Measurements from ENCODE around the gene ADPGK.
"Not testable (repeated sequence)": the region's sequence is repeated elsewhere in the genome, so short reads cannot be mapped to it uniquely, and the experiment has no call there.

Gene ADPGK

DNA sequence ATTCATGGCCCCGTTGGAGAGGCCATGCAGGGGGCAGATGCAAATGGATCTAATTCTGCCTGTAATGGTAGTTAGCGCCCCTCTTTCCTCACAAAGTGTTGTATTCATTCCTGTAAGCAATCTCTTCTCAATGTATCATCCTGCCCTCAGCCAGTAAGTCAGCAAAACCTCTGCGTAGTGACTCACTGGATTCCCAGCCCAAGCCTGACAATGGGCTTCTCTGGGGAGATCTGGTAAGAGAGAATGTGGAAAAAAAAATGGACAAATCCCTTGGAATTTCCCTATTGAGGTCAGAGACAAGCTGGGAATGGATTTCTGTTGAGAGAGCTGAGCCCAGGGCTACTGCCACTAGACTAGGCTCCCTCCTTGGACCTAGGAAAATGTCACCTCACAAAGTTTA is 25.4 kb downstream of the ADPGK start:
- intact Hi-C loops (cut with DNase I): no loop called here

DNA sequence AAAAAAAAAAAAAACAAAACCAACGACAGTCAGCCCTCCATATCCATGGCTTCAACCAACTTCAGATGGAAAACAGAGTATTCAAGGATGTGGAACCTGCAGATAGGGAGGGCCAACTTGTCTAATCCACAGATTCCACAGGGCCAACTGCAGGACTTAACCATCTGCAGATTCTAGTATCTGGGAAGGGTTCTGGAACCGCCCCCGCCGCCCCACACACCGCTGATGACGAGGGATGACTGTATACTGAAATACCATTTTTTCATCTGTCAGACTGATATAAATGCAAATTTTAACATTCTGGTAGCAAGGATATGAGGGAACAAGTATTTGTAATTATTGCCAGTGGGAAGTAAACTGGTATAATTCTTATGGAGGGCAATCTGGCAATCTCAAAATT is 29.5 kb downstream of the ADPGK start:
- intact Hi-C loops (cut with DNase I): no loop called here
- peak in 8 of 10 donors; percentile 23 to 92 (median 70) for DNase-seq

More for the DNA sequence above, 25.4 kb downstream of the ADPGK start:
- no peak for DNase-seq

DNA sequence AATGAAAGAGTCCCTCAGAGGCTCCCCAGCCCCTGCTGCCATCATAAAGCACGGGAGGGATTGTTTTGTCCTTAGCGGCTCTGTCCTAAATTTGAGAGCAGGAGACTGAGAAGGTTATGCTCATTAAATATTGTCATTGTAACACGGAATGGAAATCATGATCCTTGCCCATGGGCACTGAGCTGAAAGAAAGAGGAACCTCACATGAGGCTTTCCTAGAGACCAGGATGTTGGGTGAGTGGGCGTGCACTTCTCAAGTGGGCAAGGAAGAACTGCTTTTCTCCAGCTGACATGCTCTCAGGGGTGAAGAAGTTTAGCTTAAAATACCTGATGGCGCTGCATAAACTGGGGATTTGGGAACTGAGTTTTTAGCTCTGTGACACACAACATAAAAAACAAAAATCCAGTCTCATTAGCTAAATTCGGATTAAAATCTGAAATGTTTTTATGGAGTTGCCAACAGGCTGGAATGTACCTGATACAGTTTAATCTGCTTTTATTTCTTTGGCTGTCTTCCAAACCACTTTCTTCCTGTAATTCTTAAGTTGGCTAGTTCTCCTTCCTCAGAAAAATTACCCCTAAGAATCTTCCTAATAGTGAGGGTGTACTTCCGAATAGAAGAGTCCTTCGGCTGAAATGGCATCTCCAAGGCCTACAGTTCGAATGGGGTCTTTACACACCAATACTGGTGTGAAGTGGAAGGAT is 31.7 kb downstream of the ADPGK start:
- intact Hi-C loops (cut with DNase I): no loop called here

DNA sequence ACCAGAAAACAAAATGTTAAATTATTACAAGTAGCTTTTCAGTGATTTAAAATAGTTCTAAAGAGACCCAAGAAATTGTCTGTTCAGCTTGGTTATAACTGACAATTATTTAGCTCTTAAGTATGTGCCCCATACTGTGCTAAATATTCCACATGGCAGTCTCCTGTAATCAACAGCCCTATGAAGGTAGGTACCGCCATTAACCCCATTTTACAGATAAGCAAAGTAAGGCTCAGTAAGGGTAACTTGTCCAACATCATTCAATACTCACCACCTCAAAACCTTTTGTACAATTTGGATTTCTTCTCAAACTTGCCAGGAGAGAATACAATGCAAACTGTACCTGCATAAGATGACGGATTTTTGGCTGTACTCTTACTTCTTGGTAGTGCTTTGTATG is 33.9 kb downstream of the ADPGK start:
- no peak for DNase-seq
- intact Hi-C loops (cut with DNase I): no loop called here

More for the DNA sequence above, 31.7 kb downstream of the ADPGK start:
- peak in 1 of 10 donors; percentile 80 for DNase-seq

DNA sequence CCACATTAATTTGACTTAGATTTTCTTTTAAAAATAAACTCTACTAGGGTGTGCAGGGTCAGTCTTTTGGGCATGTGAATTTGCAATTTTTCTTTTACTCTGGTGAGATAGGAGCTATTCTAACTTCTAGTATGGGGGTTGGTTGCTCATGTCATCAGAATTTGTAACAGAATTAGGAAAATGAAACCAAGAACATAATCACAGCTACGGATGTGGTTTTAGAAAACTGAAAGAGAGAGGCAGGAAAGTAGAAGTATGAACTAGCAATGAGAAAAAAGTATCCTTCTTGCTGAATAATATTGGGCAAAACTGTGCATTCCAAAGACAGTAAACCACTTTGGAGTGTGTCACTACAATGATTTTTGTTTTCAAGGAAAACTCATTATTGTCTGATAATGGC is 43.3 kb downstream of the ADPGK start:
- DNase-seq: no peak
- intact Hi-C loops (cut with DNase I): no loop called here

DNA sequence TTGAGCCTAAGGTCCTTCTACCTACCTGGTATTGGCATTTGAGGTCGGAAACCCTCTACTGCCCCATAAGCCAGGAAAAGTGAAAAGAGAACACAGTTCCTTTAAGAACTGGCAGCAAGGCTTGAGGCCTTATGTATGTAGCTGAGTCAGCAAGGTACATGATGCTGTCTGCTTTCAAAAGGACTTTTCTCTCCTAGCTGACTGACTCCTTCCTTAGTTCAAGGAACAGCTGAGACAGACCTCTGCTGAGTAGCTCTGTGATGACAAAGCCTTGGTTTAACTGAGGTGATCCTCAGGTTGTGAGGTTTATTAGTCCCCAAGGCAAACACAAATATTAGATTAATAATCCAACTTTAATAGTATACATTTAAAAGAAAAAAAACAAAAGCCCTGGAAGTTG is 45.8 kb downstream of the ADPGK start:
- no peak for DNase-seq

DNA sequence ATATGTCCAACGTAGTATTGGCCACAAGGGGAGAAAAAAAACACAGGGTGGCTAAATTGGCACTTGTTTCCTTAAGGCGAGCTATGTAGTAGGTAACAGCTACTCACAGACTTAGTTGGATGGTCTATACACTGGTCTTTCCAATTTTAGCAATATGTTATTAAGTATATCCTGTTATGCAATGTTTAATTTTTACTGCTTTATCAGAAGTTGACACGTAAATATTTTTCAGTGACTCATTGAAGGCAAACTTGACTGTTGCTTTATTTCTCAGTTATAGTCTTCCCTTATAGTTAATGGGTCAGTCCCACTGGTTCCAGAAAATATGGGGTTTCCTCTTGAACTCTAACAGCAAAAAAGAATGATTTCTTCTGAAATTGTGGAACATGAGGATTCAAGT is 46.5 kb downstream of the ADPGK start:
- no peak for DNase-seq
- intact Hi-C loops (cut with DNase I): no loop called here

More for the DNA sequence above, 45.8 kb downstream of the ADPGK start:
- intact Hi-C loops (cut with DNase I): no loop called here

DNA sequence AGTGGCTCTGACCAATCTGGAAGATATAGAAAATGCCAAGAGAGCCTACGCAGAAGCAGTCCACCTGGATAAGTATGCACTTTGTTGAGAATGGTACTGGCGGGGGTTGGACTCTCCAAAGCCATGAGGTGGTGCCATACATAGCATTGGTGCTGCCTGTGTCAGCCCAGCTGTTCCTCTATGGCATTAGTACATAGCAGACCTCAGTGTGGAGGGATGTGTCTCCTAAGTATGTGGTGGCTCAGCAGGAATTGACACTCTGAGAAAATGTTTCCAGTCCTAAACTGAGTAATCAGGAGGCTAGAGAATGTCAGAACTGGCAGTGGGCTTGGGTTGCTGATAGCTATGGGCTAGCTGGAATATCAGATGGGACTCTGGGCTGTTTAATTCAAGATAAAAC is 48.4 kb downstream of the ADPGK start:
- DNase-seq: no peak
- intact Hi-C loops (cut with DNase I): no loop called here

DNA sequence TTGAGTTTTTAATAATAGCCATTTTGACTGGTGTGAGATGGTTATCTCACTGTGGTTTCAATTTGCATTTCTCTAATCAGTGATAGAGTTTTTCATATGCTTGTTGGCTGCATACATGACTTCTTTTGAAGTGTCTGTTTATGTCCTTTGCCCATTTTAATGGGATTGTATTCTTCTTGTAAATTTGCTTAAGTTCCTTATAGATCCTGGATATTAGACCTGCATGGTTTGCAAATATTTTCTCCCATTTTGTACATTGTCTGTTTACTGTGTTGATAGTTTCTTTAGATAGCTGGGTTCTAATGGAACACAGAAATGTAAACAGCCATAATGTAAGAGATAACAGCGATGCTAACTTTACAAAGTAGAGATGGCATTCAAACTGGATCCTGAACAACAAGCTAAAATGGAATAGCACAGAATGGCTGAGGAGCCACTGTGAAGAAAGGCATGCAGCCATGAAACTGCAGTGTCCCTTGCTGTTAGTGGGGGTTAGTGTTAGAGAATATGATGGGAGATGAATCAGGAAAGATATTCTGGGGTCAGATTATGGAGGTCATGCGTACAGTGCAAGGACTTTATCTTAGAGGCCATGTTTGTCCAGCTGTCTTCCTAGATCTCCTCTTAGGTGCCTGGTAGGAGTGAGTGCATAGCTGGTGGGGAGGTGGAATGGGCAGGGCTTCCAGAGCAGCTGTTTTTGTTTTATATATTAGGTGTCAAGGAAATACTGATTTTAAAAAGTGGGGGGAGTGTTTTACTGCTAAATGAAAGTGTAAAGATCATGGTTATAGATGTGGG is 49.4 kb downstream of the ADPGK start:
- no peak for DNase-seq
- intact Hi-C loops (cut with DNase I): no loop called here

DNA sequence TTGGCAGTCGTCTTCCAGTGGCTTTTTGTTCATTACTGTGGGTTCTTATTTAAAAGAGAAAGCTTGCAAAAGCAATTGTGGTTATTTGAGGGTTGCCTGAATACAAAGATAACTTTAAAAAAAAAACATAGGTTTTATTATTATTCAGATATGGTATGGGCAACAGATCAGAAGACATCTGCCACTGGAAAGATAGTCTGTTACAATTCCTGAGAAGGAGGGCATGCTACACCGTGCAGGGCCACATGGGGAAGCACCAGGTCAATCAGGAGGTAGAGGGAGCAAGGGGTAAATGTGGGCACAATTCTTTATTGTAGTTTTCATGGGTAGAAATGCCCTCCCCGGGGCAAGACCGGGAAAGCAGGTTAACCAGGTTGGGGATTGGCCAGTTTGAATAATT is 51.0 kb downstream of the ADPGK start:
- no peak for DNase-seq
- intact Hi-C loops (cut with DNase I): no loop called here

DNA sequence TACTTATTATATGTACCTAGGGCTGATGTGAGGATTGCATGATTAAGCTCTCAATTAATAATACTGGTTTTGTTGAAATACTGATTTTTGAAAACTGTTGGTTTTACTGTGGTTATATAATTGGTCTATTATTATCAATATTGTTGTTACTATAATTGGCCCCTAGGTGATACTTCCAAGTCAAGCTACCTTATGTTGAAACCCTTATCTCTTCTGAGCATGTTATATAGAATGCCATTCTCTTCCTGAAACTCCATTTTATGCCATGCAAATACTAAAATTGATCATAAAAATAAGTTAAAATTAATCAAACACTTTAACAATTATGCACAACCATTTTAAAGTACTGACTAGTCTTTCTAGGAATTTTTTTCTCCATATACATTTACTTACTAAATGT is 51.5 kb downstream of the ADPGK start:
- intact Hi-C loops (cut with DNase I): no loop called here
- DNase-seq: no peak

DNA sequence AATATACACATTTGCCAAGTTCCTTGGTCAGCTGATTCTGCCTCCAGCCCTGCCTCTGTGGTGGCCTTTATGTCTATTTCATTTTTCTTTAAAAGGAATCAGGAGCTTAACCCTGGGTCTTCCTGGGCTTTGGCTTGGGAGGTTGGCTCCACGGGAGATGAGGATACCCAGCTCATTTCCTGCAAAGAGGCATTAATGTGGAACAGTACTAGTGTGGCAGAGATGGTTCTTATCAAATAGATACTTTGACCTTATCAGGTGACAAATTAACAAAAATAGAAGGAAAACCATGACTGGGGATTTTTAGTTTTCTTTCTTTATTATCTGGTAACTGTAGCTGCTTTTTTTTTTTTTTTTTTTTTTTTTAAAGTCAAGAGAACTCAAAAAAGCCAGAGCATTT is 54.7 kb downstream of the ADPGK start:
- intact Hi-C loops (cut with DNase I): no loop called here
- no peak for DNase-seq

DNA sequence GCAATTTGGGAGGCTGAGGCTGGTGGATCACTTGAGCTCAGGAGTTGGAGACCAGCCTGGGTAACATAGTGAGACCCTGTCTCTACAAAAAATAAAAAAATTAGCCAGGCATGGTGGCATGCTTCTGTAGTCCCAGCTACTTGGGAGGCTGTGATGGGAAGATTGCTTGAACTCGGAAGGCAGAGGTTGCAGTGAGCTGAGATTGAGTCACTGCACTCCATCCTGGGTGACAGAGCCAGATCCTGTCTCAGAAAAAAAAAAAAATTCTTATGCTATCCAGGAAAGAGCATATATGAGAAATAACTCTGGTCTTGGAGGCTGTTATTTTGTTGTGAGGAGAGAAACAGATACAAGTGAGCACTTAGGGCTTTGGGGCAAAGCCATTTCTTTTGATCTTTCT is 55.3 kb downstream of the ADPGK start:
- intact Hi-C loops (cut with DNase I); DNase-seq: not testable (repeated sequence)

DNA sequence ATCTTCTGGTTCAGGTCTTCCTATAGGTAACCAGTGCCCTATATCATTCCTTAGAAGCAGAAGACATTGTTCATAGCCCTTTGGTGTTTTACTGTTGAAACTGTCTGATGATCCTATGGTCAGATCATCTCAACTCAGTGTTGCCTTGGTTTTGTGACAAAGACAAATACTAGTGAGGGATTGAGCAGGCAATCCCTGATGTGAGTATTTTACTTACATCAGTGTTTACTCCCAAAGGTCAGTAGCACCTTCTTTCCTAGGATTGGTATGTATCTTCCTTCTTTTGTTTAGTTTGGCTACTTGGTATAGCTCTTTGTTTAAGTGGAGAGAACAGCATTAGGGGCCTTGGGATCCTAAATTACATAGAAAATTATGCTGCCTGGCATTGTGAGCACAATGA is 56.4 kb downstream of the ADPGK start:
- no peak for DNase-seq
- intact Hi-C loops (cut with DNase I): no loop called here

DNA sequence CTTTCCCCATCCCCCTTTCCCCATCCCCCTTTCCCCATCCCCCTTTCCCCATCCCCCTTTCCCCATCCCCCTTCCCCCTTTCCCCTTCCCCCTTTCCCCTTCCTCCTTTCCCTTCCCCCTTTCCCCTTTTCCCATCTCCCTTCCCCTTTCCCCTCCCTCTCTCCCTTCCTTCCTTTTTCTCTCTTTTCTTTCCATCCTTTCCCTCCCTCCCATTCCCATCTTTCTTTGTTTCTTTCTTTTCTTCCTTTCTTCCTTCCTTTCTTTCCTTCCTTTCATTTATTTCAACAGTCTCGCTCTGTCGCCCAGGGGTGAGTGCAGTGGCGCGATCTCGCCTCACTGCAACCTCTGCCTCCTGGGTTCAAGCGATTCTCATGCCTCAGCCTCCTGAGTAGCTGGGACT is 57.7 kb downstream of the ADPGK start:
- intact Hi-C loops (cut with DNase I); DNase-seq: not testable (repeated sequence)

DNA sequence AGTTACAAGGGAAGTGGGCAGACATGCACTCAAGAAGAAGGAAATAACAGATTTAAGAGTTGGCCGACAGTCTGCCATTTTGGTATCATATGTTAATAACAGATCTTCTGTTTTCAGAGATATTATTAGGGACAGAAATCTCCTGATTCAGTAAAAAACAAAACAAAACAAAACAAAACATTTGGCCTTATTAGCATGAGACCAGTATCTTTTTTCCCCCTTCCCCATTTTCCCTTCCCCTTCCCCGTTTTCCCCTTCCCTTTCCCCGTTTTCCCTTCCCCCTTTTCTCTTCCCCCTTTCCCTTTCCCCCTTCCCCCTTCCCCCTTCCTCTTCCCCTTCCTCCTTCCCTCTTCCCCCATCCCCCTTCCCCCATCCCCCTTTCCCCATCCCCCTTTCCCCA is 58.1 kb downstream of the ADPGK start:
- intact Hi-C loops (cut with DNase I): no loop called here
- DNase-seq: no peak

DNA sequence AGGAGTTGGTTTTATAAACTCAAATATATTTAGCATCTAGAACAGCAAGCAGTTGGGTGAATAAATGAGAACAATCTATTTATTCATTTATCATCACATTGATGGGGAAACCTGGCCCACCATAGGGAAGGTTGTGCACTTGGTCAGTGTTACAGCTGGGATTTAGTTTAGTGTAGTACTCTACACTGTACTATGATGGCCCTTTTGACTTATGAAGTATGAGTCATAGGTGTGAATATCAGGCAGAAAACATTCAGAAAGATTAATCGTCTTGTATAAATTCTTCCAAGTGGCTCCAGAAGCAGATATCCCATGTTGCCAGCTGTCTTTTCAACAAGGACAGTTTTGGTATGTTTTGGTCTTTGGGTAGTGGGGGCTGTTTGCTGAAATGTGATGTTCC is 59.5 kb downstream of the ADPGK start:
- intact Hi-C loops (cut with DNase I): no loop called here
- no peak for DNase-seq

DNA sequence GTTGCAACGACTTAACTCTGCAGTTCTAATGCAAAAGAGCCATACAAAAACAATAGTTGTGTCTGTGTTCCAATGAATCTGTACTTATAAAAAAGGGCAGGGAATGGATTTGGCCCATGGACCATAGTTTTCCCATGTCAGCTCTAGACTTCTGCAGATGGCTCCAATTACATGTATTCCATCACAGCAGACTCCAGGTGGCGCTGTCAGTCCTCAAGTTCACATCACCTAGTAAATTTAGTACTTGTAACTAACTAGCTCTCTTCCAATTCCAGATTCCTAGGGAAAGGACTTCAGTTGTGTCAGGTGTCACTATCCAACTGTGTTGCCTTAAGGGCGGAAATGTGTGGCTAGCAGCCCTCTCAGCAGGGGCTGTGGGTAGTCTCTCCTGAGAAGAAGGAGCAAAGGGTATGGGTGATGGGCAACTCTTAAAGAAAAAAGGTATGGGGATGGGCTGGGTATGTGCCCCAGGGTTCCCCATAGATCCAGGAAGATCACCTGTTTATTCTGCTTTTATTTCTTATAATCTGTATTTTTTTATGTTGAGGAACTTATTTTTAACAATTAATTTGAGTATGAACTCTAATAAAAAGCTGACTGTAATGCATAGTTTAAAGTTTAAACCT is 61.4 kb downstream of the ADPGK start:
- intact Hi-C loops (cut with DNase I): no loop called here
- peak in 9 of 10 donors; percentile 35 to 93 (median 62) for DNase-seq

DNA sequence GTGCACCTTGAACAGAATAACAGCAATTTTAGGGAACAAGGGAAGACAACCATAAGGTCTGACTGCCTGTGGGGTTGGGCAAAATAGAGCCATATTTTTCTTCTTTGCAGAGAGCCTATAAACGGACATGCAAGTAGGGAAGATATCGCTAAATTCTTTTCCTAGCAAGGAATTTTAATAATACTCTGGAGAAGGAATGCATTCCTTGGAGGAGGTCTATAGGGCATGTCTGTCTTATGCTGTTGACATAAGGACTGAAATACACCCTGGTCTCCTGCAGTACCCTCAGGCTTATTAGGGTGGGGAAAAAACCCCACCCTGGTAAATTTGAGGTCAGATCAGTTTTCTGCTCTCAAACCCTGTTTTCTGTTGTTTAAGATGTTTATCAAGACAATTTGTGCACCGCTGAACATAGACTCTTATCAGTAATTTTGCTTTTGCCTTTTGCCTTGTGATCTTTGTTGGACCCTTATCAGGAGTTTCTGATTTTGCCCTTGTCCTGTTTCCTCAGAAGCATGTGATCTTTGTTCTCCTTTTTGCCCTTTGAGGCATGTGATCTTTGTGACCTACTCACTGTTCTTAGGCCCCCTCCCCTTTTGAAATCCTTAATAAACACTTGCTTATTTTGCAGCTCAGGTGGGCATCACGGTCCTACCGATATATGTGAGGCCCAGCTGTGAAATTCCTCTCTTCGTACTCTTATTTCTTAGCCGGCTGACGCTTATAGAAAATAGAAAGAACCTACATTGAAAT is 74.8 kb downstream of the ADPGK start:
- intact Hi-C loops (cut with DNase I); DNase-seq: not testable (repeated sequence)

DNA sequence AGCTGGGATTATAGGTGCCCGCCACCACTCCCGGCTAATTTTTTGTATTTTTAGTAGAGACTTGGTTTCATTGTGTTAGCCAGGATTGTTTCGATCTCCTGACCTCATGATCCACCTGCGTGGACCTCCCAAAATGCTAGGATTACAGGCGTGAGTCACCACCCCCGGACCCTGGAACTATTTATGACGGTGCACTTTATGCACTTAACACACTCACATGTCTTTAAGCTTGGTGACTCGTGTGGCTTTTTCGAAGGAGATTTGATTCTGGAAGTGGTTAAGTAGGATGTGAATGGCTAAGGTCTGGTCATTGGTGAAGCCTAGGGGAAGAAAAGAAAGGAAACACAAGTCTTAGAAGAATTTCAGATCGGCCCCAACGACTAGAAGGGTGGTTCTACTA is 77.3 kb downstream of the ADPGK start:
- intact Hi-C loops (cut with DNase I): no loop called here

More for the DNA sequence above, 77.3 kb downstream of the ADPGK start:
- DNase-seq: no peak

All from posterior cingulate gyrus (tissue), 11 donors.